Neuronal stem cell (in vitro differentiated cells): ENCODE measurements around the gene ZBTB24.

Source experiments
- DNase-seq: peaks from one replicate; pipeline ENCODE4 v3.0.0-alpha.2; 2013; ENCODE audit warnings: low spot score
- H2AFZ ChIP-seq: one replicate; pipeline ENCODE4 v1.6.1; 2013; ENCODE audit warnings: mild to moderate bottlenecking, low read length, inconsistent platforms
- H2AK5ac ChIP-seq: 2 replicates; pipeline ENCODE4 v1.6.1; 2013; ENCODE audit warnings: low read depth, mild to moderate bottlenecking, inconsistent platforms, low read length, moderate library complexity, mixed read lengths
- H2BK120ac ChIP-seq: 2 replicates; pipeline ENCODE4 v1.6.1; 2013; ENCODE audit warnings: low read depth, mild to moderate bottlenecking, inconsistent platforms, low read length, moderate library complexity, mixed read lengths
- H2BK12ac ChIP-seq: one replicate; pipeline ENCODE4 v1.6.1; 2013; ENCODE audit warnings: low read length, inconsistent platforms
- H2BK15ac ChIP-seq: 2 replicates; pipeline ENCODE4 v1.6.1; 2013; ENCODE audit warnings: mild to moderate bottlenecking, low read length, inconsistent platforms, mixed read lengths
- H2BK5ac ChIP-seq: one replicate; pipeline ENCODE4 v1.6.1; 2013; ENCODE audit warnings: inconsistent platforms, mild to moderate bottlenecking, low read length, moderate library complexity
- H3K14ac ChIP-seq: one replicate; pipeline ENCODE4 v1.6.1; 2013; ENCODE audit warnings: low read length, inconsistent platforms
- H3K18ac ChIP-seq: 2 replicates; pipeline ENCODE4 v1.6.1; 2013; ENCODE audit warnings: low read length, inconsistent platforms
- H3K23ac ChIP-seq: 2 replicates; pipeline ENCODE4 v1.6.1; 2013; ENCODE audit warnings: low read depth, mild to moderate bottlenecking, mixed read lengths, low read length, inconsistent platforms; ENCODE audit not compliant: poor library complexity
- H3K27ac ChIP-seq: replicated peaks from 3 replicates; pipeline ENCODE4 v1.5.1; 2013; ENCODE audit warnings: low read length, inconsistent platforms
- H3K27me3 ChIP-seq, 3 experiments: 2 replicates each; pipeline ENCODE4 v1.6.1; 2013; ENCODE audit warnings: low read length in 3 of 3, mild to moderate bottlenecking in 2 of 3, inconsistent platforms in 1 of 3, low read depth in 1 of 3, mixed read lengths in 1 of 3, moderate library complexity in 1 of 3; ENCODE audit not compliant: control insufficient read depth in 3 of 3, insufficient read depth in 3 of 3
- H3K36me3 ChIP-seq, 2 donors: replicated peaks in 1 of 2; 2 replicates each; pipeline ENCODE4 v1.6.1; 2013; ENCODE audit warnings: low read length in 2 of 2; ENCODE audit not compliant: control insufficient read depth in 2 of 2, insufficient read depth in 2 of 2
- H3K4ac ChIP-seq: 2 replicates; pipeline ENCODE4 v1.6.1; 2013; ENCODE audit warnings: inconsistent platforms, mild to moderate bottlenecking, low read length, moderate library complexity
- H3K4me1 ChIP-seq, 2 donors: 1 replicate in 1 of 2; 2 replicates in 1 of 2; pipeline ENCODE4 v1.6.1; 2013; ENCODE audit warnings: low read length in 2 of 2, low read depth in 1 of 2; ENCODE audit not compliant: control insufficient read depth in 2 of 2, insufficient read depth in 1 of 2
- H3K4me2 ChIP-seq: one replicate; pipeline ENCODE4 v1.6.1; 2013; ENCODE audit warnings: mild to moderate bottlenecking, low read length, inconsistent platforms; ENCODE audit not compliant: insufficient read depth, poor library complexity, severe bottlenecking
- H3K4me3 ChIP-seq, 2 donors: 2 replicates each; pipeline ENCODE4 v1.5.1; 2013; ENCODE audit warnings: low read length in 2 of 2, mild to moderate bottlenecking in 2 of 2, inconsistent platforms in 1 of 2, moderate library complexity in 1 of 2
- H3K79me1 ChIP-seq: one replicate; pipeline ENCODE4 v1.6.1; 2013; ENCODE audit warnings: low read depth, mild to moderate bottlenecking, inconsistent platforms, low read length, moderate library complexity
- H3K9ac ChIP-seq: one replicate; pipeline ENCODE4 v1.6.1; 2013; ENCODE audit warnings: mild to moderate bottlenecking, low read depth, low read length, inconsistent platforms; ENCODE audit not compliant: poor library complexity
- H3K9me3 ChIP-seq, 2 donors: replicated peaks in 1 of 2; 2 replicates each; pipeline versions ENCODE3 to v1.6.1; 2013; ENCODE audit warnings: low read length in 2 of 2, mild to moderate bottlenecking in 2 of 2, inconsistent platforms in 1 of 2, low read depth in 1 of 2, mixed read lengths in 1 of 2, moderate library complexity in 1 of 2; ENCODE audit not compliant: control insufficient read depth in 2 of 2, insufficient read depth in 1 of 2
- H4K8ac ChIP-seq: one replicate; pipeline ENCODE4 v1.6.1; 2013; ENCODE audit warnings: low read depth, mild to moderate bottlenecking, inconsistent platforms, low read length, moderate library complexity
- H4K91ac ChIP-seq: one replicate; pipeline ENCODE4 v1.6.1; 2013; ENCODE audit warnings: low read length, low read depth, mild to moderate bottlenecking, inconsistent platforms; ENCODE audit not compliant: poor library complexity
- WGBS, 2 donors: extraction: QIAGEN DNeasy Blood & Tissue Kit; methylation state at CpG; one replicate each; pipeline ENCODE4 v1.1.7; 2013; ENCODE audit warnings: missing lambda C conversion rate in 2 of 2, mixed read lengths in 1 of 2; ENCODE audit not compliant: insufficient read length in 2 of 2, insufficient replicate concordance in 1 of 2; ENCODE audit errors: extremely low coverage in 2 of 2; 5-methylcytosine and 5-hydroxymethylcytosine counted together

Gene ZBTB24

DNA sequence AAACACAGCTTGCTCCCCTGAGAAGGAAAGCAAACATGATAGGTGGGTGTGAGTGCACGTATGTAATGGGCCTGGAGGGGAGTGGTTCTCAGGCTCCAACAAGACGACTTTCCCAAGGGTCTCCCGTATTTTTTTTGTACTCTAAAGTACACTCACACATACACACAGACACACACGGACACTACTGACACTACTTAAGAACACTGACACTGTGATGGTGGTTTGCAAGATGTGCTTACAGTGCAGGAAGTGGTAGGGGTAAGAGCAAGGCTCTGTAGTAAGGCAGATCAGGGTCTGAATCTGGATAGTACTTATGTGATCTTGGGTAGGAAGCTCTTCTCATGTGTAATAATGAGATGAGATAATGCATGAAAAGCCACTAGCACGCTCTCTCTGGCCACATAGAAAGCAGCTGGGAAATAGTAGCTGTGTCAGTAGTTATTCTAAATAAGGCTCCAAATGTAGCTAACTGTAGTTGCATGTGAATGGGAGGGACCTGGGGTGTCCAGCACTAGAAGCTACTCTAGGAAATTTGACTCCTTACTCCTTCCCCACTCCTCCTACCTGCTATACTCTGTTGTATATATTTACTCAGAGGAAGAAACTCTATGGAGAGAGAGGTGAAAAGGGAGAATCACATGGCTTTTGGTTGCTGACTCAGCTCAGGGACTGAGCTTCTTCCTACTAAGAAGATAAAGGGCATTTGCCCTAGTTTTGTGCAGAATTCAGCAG lies 8.4 kb upstream of the ZBTB24 start:
- Histone ChIP-seq H3K79me1 (no peaks in the 10 kb centered on the region), H3K27ac (no peak overlapping the region), H2AFZ (peak overlapping the region; percentile 29), H3K4me3 (no peak overlapping the region), H2BK5ac (no peak overlapping the region), H3K4me1 (peaks cover 7 to 14% of the 10 kb centered on the region in 2 donors), H2BK15ac (no peak overlapping the region), H3K9ac (no peak overlapping the region), H3K4ac (no peak overlapping the region), H3K9me3 (no peaks in the 10 kb centered on the region), H3K27me3 (peaks cover 0 to 29% (median 0%) of the 10 kb centered on the region in 3 experiments), H3K14ac (no peak overlapping the region), H4K8ac (no peak overlapping the region), H2BK12ac (no peak overlapping the region), H3K4me2 (no peak overlapping the region), H3K18ac (no peak overlapping the region), H3K23ac (no peak overlapping the region), H3K36me3 (no peaks in the 10 kb centered on the region), H2AK5ac (no peak overlapping the region), H4K91ac (no peak overlapping the region), H2BK120ac (no peak overlapping the region)
- no CpG with 5 or more reads among the region's 5 CpGs for WGBS, 2 donors
- no peak for DNase-seq

DNA sequence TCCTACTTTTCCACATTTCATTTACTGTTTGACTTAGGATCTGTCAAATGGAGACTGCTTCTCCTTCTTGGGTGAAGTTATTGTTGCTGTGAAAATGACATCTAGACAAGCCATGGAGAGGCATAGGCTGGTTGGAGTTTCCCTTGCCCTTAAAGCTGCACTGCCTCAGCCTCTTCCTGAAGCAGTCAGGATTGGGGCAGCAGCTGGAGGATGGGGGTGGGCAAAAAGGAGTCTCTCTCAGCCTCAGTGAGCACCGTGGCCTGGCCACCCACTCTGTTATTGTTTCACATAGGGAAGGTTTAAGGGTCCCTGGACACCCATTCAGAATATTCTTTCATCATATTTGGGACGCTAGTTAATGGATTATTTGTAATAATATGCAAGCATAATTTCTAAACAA lies 7.7 kb upstream of the ZBTB24 start:
- Histone ChIP-seq H3K36me3 (no peaks in the 10 kb centered on the region), H3K9ac (no peak overlapping the region), H3K4me3 (no peak overlapping the region), H2BK120ac (no peak overlapping the region), H3K14ac (no peak overlapping the region), H3K4me2 (no peak overlapping the region), H3K23ac (no peak overlapping the region), H4K8ac (no peak overlapping the region), H3K9me3 (no peaks in the 10 kb centered on the region), H3K4me1 (peaks cover 5 to 11% of the 10 kb centered on the region in 2 donors), H2AFZ (peak overlapping the region; percentile 7), H3K27ac (no peak overlapping the region), H4K91ac (no peak overlapping the region), H2AK5ac (no peak overlapping the region), H2BK15ac (no peak overlapping the region), H2BK5ac (no peak overlapping the region), H3K79me1 (no peaks in the 10 kb centered on the region), H3K18ac (no peak overlapping the region), H2BK12ac (no peak overlapping the region), H3K4ac (no peak overlapping the region), H3K27me3 (peaks cover 0 to 27% (median 0%) of the 10 kb centered on the region in 3 experiments)
- WGBS, 2 donors = no CpG with 5 or more reads among the region's 2 CpGs
- DNase-seq = no peak

DNA sequence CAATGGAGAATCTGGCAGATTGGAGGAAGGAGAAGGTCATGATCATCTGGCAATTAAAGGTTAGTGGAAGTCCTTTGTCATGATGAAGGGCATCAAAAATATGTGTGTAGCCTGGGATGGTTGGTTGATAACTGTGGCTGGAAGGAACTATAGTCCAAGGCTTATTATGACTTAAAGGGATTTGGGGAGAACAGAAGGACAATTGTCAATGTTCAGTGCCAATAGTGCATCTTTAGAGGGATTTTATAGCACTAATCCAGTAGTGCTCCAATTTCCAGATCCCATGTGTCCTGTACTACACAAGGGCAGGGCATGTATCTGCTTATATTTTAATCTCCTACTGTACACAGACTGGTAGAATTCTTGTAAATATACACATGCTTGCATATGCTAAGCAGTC lies 5.0 kb upstream of the ZBTB24 start:
- no peak overlapping the region for H2BK15ac ChIP-seq
- H3K27ac ChIP-seq = no peak overlapping the region

DNA sequence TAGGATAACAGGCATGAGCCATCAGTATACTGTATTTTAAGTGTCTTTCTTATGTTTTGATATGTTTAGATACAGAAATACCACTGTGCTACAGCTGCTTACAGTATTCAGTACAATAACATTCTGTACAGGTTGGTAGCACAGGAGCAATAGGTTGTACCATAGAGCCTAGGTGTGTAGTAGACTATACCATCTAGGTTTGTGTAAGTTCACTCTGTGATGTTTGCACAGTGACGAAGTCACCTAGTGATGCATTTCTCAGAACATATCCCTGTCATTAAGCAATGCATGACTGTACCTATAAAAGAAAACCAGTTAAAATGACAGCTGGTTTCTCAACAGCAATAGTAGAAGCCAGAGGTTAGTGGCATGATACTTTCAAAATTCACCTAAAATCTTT lies 3.0 kb upstream of the ZBTB24 start:
- Histone ChIP-seq H3K36me3 (peaks cover 4 to 9% of the 10 kb centered on the region in 2 donors), H3K79me1 (no peaks in the 10 kb centered on the region), H3K4me3 (no peak overlapping the region), H3K27me3 (peaks cover 0 to 27% (median 2%) of the 10 kb centered on the region in 3 experiments), H3K4me2 (no peak overlapping the region), H4K91ac (no peak overlapping the region), H2BK5ac (no peak overlapping the region), H3K4me1 (peaks cover 4 to 5% of the 10 kb centered on the region in 2 donors), H3K9me3 (peaks cover 0 to 6% of the 10 kb centered on the region in 2 donors), H3K9ac (no peak overlapping the region), H3K18ac (no peak overlapping the region), H2BK15ac (no peak overlapping the region), H2BK120ac (no peak overlapping the region), H2AFZ (no peak overlapping the region), H2AK5ac (no peak overlapping the region), H4K8ac (no peak overlapping the region), H3K14ac (no peak overlapping the region), H3K4ac (no peak overlapping the region), H3K23ac (no peak overlapping the region), H3K27ac (no peak overlapping the region), H2BK12ac (no peak overlapping the region)
- no peak for DNase-seq
- WGBS, 2 donors = no CpG with 5 or more reads among the region's 1 CpG

More for the DNA sequence above, 5.0 kb upstream of the ZBTB24 start:
- H2BK5ac ChIP-seq = no peak overlapping the region
- H4K8ac ChIP-seq = no peak overlapping the region
- no peak overlapping the region for H4K91ac ChIP-seq
- H3K18ac ChIP-seq = no peak overlapping the region
- H3K4me2 ChIP-seq = no peak overlapping the region
- H2BK120ac ChIP-seq = no peak overlapping the region
- H3K27me3 ChIP-seq = peaks cover 0 to 30% (median 2%) of the 10 kb centered on the region in 3 experiments
- no peaks in the 10 kb centered on the region for H3K36me3 ChIP-seq
- no peaks in the 10 kb centered on the region for H3K9me3 ChIP-seq
- H2AFZ ChIP-seq = no peak overlapping the region
- no peak overlapping the region for H3K9ac ChIP-seq
- DNase-seq = no peak
- peaks cover 5 to 11% of the 10 kb centered on the region in 2 donors for H3K4me1 ChIP-seq
- H3K79me1 ChIP-seq = no peaks in the 10 kb centered on the region
- H3K14ac ChIP-seq = no peak overlapping the region
- H3K23ac ChIP-seq = no peak overlapping the region
- no peak overlapping the region for H3K4me3 ChIP-seq
- H2BK12ac ChIP-seq = no peak overlapping the region
- H2AK5ac ChIP-seq = no peak overlapping the region
- H3K4ac ChIP-seq = no peak overlapping the region
